ENCODE data around the gene ANKS1B. TPM values are rescaled to one million over a fixed set of nuclear protein-coding genes. Genes with fewer than 3 reads are reported as not detected.

The ANKS1B gene
- total and polyA plus RNA-seq, 9 donors: 1.4 to 5.6 (median 2.7) TPM

GRCh38 chr12:99153293-99153692, 831.4 kb downstream of the ANKS1B start:
- H3K4me3 ChIP-seq (ENCODE audit: low read length): no peak overlapping the region
- no CpG with 5 or more reads among the region's 3 CpGs for WGBS (ENCODE audit: insufficient coverage)

GRCh38 chr12:99152337-99152736, 832.4 kb downstream of the ANKS1B start:
- H3K36me3 ChIP-seq (ENCODE audit: control insufficient read depth, insufficient read depth, low read length): no peaks in the 10 kb centered on the region
- no peaks in the 10 kb centered on the region for H3K9me3 ChIP-seq (replicated peaks; ENCODE audit: control insufficient read depth, low read depth, low read length)
- no peaks in the 10 kb centered on the region for H3K27me3 ChIP-seq (ENCODE audit: control insufficient read depth, insufficient read depth, low read length)
- no CpG with 5 or more reads among the region's 2 CpGs for WGBS (ENCODE audit: insufficient coverage)
- H3K4me3 ChIP-seq (ENCODE audit: low read length): no peak overlapping the region
- H3K4me1 ChIP-seq (ENCODE audit: control insufficient read depth, insufficient read depth, low read length): no peaks in the 10 kb centered on the region
- H3K27ac ChIP-seq (ENCODE audit: low read length): no peak overlapping the region
- no peak for DNase-seq

More at GRCh38 chr12:99153293-99153692, 831.4 kb downstream of the ANKS1B start:
- no peak for DNase-seq
- H3K27me3 ChIP-seq (ENCODE audit: control insufficient read depth, insufficient read depth, low read length): no peaks in the 10 kb centered on the region
- H3K27ac ChIP-seq (ENCODE audit: low read length): no peak overlapping the region
- no peaks in the 10 kb centered on the region for H3K4me1 ChIP-seq (ENCODE audit: control insufficient read depth, insufficient read depth, low read length)
- no peaks in the 10 kb centered on the region for H3K36me3 ChIP-seq (ENCODE audit: control insufficient read depth, insufficient read depth, low read length)
- H3K9me3 ChIP-seq (replicated peaks; ENCODE audit: control insufficient read depth, low read depth, low read length): no peaks in the 10 kb centered on the region

GRCh38 chr12:99151744-99152143, 833.0 kb downstream of the ANKS1B start:
- DNase-seq: peak; percentile 4
- H3K9me3 ChIP-seq (replicated peaks; ENCODE audit: control insufficient read depth, low read depth, low read length): no peaks in the 10 kb centered on the region
- H3K4me3 ChIP-seq (ENCODE audit: low read length): no peak overlapping the region
- no peaks in the 10 kb centered on the region for H3K4me1 ChIP-seq (ENCODE audit: control insufficient read depth, insufficient read depth, low read length)
- no peaks in the 10 kb centered on the region for H3K27me3 ChIP-seq (ENCODE audit: control insufficient read depth, insufficient read depth, low read length)
- H3K27ac ChIP-seq (ENCODE audit: low read length): no peak overlapping the region
- no peaks in the 10 kb centered on the region for H3K36me3 ChIP-seq (ENCODE audit: control insufficient read depth, insufficient read depth, low read length)

GRCh38 chr12:99147130-99147529, 837.6 kb downstream of the ANKS1B start:
- H3K9me3 ChIP-seq (replicated peaks; ENCODE audit: control insufficient read depth, low read depth, low read length): no peaks in the 10 kb centered on the region
- H3K27me3 ChIP-seq (ENCODE audit: control insufficient read depth, insufficient read depth, low read length): no peaks in the 10 kb centered on the region
- H3K36me3 ChIP-seq (ENCODE audit: control insufficient read depth, insufficient read depth, low read length): no peaks in the 10 kb centered on the region
- H3K27ac ChIP-seq (ENCODE audit: low read length): no peak overlapping the region
- H3K4me1 ChIP-seq (ENCODE audit: control insufficient read depth, insufficient read depth, low read length): no peaks in the 10 kb centered on the region
- WGBS (ENCODE audit: insufficient coverage): 25% methylated on average over 1 of the region's 2 CpGs
- no peak overlapping the region for H3K4me3 ChIP-seq (ENCODE audit: low read length)
- peak; percentile 12 for DNase-seq

- H3K9me3 ChIP-seq (replicated peaks; ENCODE audit: control insufficient read depth, low read depth, low read length): no peaks in the 10 kb centered on the region
- no peaks in the 10 kb centered on the region for H3K4me1 ChIP-seq (ENCODE audit: control insufficient read depth, insufficient read depth, low read length)
- H3K27ac ChIP-seq (ENCODE audit: low read length): no peak overlapping the region
- no peaks in the 10 kb centered on the region for H3K36me3 ChIP-seq (ENCODE audit: control insufficient read depth, insufficient read depth, low read length)
- no peak for DNase-seq
- no peaks in the 10 kb centered on the region for H3K27me3 ChIP-seq (ENCODE audit: control insufficient read depth, insufficient read depth, low read length)
- no peak overlapping the region for H3K4me3 ChIP-seq (ENCODE audit: low read length)
- 100% methylated on average over 1 of the region's 5 CpGs for WGBS (ENCODE audit: insufficient coverage)
Observed at GRCh38 chr12:99146730-99147129, 838.0 kb downstream of the ANKS1B start.

GRCh38 chr12:99146185-99146584, 838.6 kb downstream of the ANKS1B start:
- Histone ChIP-seq H3K9me3 (replicated peaks; ENCODE audit: control insufficient read depth, low read depth, low read length) (no peaks in the 10 kb centered on the region), H3K27me3 (ENCODE audit: control insufficient read depth, insufficient read depth, low read length) (no peaks in the 10 kb centered on the region), H3K4me3 (ENCODE audit: low read length) (no peak overlapping the region), H3K27ac (ENCODE audit: low read length) (no peak overlapping the region), H3K4me1 (ENCODE audit: control insufficient read depth, insufficient read depth, low read length) (no peaks in the 10 kb centered on the region), H3K36me3 (ENCODE audit: control insufficient read depth, insufficient read depth, low read length) (no peaks in the 10 kb centered on the region)
- 67% methylated on average over 5 of the region's 5 CpGs for WGBS (ENCODE audit: insufficient coverage)
- no peak for DNase-seq

- no peak overlapping the region for H3K4me3 ChIP-seq (ENCODE audit: low read length)
- peak; percentile 22 for DNase-seq
- no peaks in the 10 kb centered on the region for H3K27me3 ChIP-seq (ENCODE audit: control insufficient read depth, insufficient read depth, low read length)
- no peaks in the 10 kb centered on the region for H3K4me1 ChIP-seq (ENCODE audit: control insufficient read depth, insufficient read depth, low read length)
- H3K36me3 ChIP-seq (ENCODE audit: control insufficient read depth, insufficient read depth, low read length): no peaks in the 10 kb centered on the region
- no peak overlapping the region for H3K27ac ChIP-seq (ENCODE audit: low read length)
- H3K9me3 ChIP-seq (replicated peaks; ENCODE audit: control insufficient read depth, low read depth, low read length): no peaks in the 10 kb centered on the region
Observed at GRCh38 chr12:99142651-99143050, 842.1 kb downstream of the ANKS1B start.

GRCh38 chr12:99140017-99140720, 844.6 kb downstream of the ANKS1B start:
- 76% methylated on average over 3 of the region's 7 CpGs for WGBS (ENCODE audit: insufficient coverage)
- DNase-seq: no peak
- H3K27me3 ChIP-seq (ENCODE audit: control insufficient read depth, insufficient read depth, low read length): no peaks in the 10 kb centered on the region
- no peaks in the 10 kb centered on the region for H3K36me3 ChIP-seq (ENCODE audit: control insufficient read depth, insufficient read depth, low read length)
- no peak overlapping the region for H3K4me3 ChIP-seq (ENCODE audit: low read length)
- H3K9me3 ChIP-seq (replicated peaks; ENCODE audit: control insufficient read depth, low read depth, low read length): no peaks in the 10 kb centered on the region
- H3K27ac ChIP-seq (ENCODE audit: low read length): no peak overlapping the region
- peaks cover 4% of the 10 kb centered on the region for H3K4me1 ChIP-seq (ENCODE audit: control insufficient read depth, insufficient read depth, low read length)

- H3K4me1 ChIP-seq (ENCODE audit: control insufficient read depth, insufficient read depth, low read length): peaks cover 4% of the 10 kb centered on the region
- no peak overlapping the region for H3K27ac ChIP-seq (ENCODE audit: low read length)
- H3K9me3 ChIP-seq (replicated peaks; ENCODE audit: control insufficient read depth, low read depth, low read length): no peaks in the 10 kb centered on the region
- peak; percentile 11 for DNase-seq
- WGBS (ENCODE audit: insufficient coverage): 45% methylated on average over 2 of the region's 4 CpGs
- no peaks in the 10 kb centered on the region for H3K27me3 ChIP-seq (ENCODE audit: control insufficient read depth, insufficient read depth, low read length)
- H3K36me3 ChIP-seq (ENCODE audit: control insufficient read depth, insufficient read depth, low read length): no peaks in the 10 kb centered on the region
- H3K4me3 ChIP-seq (ENCODE audit: low read length): no peak overlapping the region
Observed at GRCh38 chr12:99138393-99138792, 846.3 kb downstream of the ANKS1B start.

GRCh38 chr12:99137124-99137855, 847.4 kb downstream of the ANKS1B start:
- H3K4me3 ChIP-seq (ENCODE audit: low read length): no peak overlapping the region
- no peaks in the 10 kb centered on the region for H3K36me3 ChIP-seq (ENCODE audit: control insufficient read depth, insufficient read depth, low read length)
- H3K27ac ChIP-seq (ENCODE audit: low read length): no peak overlapping the region
- H3K9me3 ChIP-seq (replicated peaks; ENCODE audit: control insufficient read depth, low read depth, low read length): no peaks in the 10 kb centered on the region
- 75% methylated on average over 1 of the region's 8 CpGs for WGBS (ENCODE audit: insufficient coverage)
- no peaks in the 10 kb centered on the region for H3K27me3 ChIP-seq (ENCODE audit: control insufficient read depth, insufficient read depth, low read length)
- DNase-seq: no peak
- H3K4me1 ChIP-seq (ENCODE audit: control insufficient read depth, insufficient read depth, low read length): peaks cover 4% of the 10 kb centered on the region

Data from muscle of leg (tissue), 11 donors.